T-helper 9 cell (primary cell): ENCODE data around the gene SHFL.

Source experiments
- DNase-seq: peaks from one replicate; pipeline ENCODE4 v3.0.0-alpha.2; 2020
- total RNA-seq, 2 donors: gene quantifications; one replicate each; lab custom pipeline; 2026; lab: John Stamatoyannopoulos, UW

Gene SHFL
- total RNA-seq: 64.4 to 77.2 reads per million in 2 donors

- DNase-seq: peak; percentile 75
Measured at GRCh38 chr19:10085641-10086590, at the start of gene SHFL. TSS of gene SHFL (plus strand) at chr19:10086317. CDS start at chr19:10086428, 111 bp downstream.

- DNase-seq: no peak
Measured at GRCh38 chr19:10036601-10037071, 49.5 kb upstream of the SHFL start.

GRCh38 chr19:10037367-10037766, 48.8 kb upstream of the SHFL start:
- no peak for DNase-seq

- no peak for DNase-seq
Measured at GRCh38 chr19:10037809-10038208, 48.3 kb upstream of the SHFL start.

GRCh38 chr19:10043286-10043927, 42.7 kb upstream of the SHFL start:
- DNase-seq: no peak

- DNase-seq: no peak
Measured at GRCh38 chr19:10044390-10044789, 41.7 kb upstream of the SHFL start.

- DNase-seq: no peak
Measured at GRCh38 chr19:10045371-10045770, 40.7 kb upstream of the SHFL start.

GRCh38 chr19:10049626-10050025, 36.5 kb upstream of the SHFL start:
- DNase-seq: no peak

GRCh38 chr19:10052602-10053360, 33.3 kb upstream of the SHFL start:
- DNase-seq: no peak

- no peak for DNase-seq
Measured at GRCh38 chr19:10061717-10062310, 24.3 kb upstream of the SHFL start.

- DNase-seq: no peak
Measured at GRCh38 chr19:10068205-10068604, 17.9 kb upstream of the SHFL start.

- no peak for DNase-seq
Measured at GRCh38 chr19:10069046-10069445, 17.1 kb upstream of the SHFL start.

GRCh38 chr19:10070730-10071446, 15.2 kb upstream of the SHFL start:
- DNase-seq: no peak

- DNase-seq: peak; percentile 27
Measured at GRCh38 chr19:10074153-10074552, 12.0 kb upstream of the SHFL start.

GRCh38 chr19:10076535-10076934, 9.6 kb upstream of the SHFL start:
- no peak for DNase-seq

GRCh38 chr19:10078329-10078728, 7.8 kb upstream of the SHFL start:
- DNase-seq: no peak

GRCh38 chr19:10079031-10079453, 7.1 kb upstream of the SHFL start:
- no peak for DNase-seq

- no peak for DNase-seq
Measured at GRCh38 chr19:10083911-10084310, 2.2 kb upstream of the SHFL start.

GRCh38 chr19:10084803-10085202, 1.3 kb upstream of the SHFL start:
- DNase-seq: no peak

- DNase-seq: peak; percentile 31
Measured at GRCh38 chr19:10086591-10087192, 575 bp downstream of the SHFL start.

- no peak for DNase-seq
Measured at GRCh38 chr19:10087296-10088061, 1.4 kb downstream of the SHFL start.
